Mesendoderm (in vitro differentiated cells): Measurements from ENCODE around the gene GPR108.
"Not testable (repeated sequence)": the region's sequence is repeated elsewhere in the genome, so short reads cannot be mapped to it uniquely, and the experiment has no call there.

Experiments used
- DNase-seq: peaks from one replicate; pipeline ENCODE4 v3.0.0; 2013
- H2AK5ac ChIP-seq: 2 replicates; pipeline ENCODE4 v1.6.1; 2013; ENCODE audit warnings: low read length, inconsistent platforms
- H2BK120ac ChIP-seq: 2 replicates; pipeline ENCODE4 v1.6.1; 2013; ENCODE audit warnings: low read depth, mild to moderate bottlenecking, low read length, moderate library complexity, mixed read lengths
- H2BK15ac ChIP-seq: replicated peaks from 2 replicates; pipeline ENCODE4 v1.6.1; 2013; ENCODE audit warnings: low read depth, mild to moderate bottlenecking, moderate library complexity
- H2BK5ac ChIP-seq: 2 replicates; pipeline ENCODE4 v1.6.1; 2013; ENCODE audit warnings: low read length, inconsistent platforms
- H3K18ac ChIP-seq: 2 replicates; pipeline ENCODE4 v1.6.1; 2013; ENCODE audit warnings: mild to moderate bottlenecking, low read length, mixed read lengths
- H3K23ac ChIP-seq: one replicate; pipeline ENCODE4 v1.6.1; 2013; ENCODE audit warnings: low read length
- H3K27ac ChIP-seq: 2 replicates; pipeline ENCODE4 v1.5.1; 2013; ENCODE audit warnings: low read depth, mild to moderate bottlenecking, inconsistent platforms, low read length, moderate library complexity
- H3K27me3 ChIP-seq: 2 replicates; pipeline ENCODE4 v1.6.1; 2013; ENCODE audit warnings: low read length, control low read depth, mild to moderate bottlenecking, inconsistent platforms; ENCODE audit not compliant: insufficient read depth, poor library complexity
- H3K36me3 ChIP-seq: 2 replicates; pipeline ENCODE4 v1.6.1; 2013; ENCODE audit warnings: low read length, inconsistent platforms; ENCODE audit not compliant: control insufficient read depth, insufficient read depth
- H3K4ac ChIP-seq: one replicate; pipeline ENCODE4 v1.6.1; 2013; ENCODE audit warnings: low read depth, mild to moderate bottlenecking, low read length, moderate library complexity
- H3K4me1 ChIP-seq: 2 replicates; pipeline ENCODE4 v1.6.1; 2013; ENCODE audit warnings: low read depth, low read length, inconsistent platforms; ENCODE audit not compliant: control insufficient read depth
- H3K4me2 ChIP-seq: 2 replicates; pipeline ENCODE4 v1.6.1; 2013; ENCODE audit warnings: low read length
- H3K4me3 ChIP-seq: 2 replicates; pipeline ENCODE4 v1.5.1; 2013; ENCODE audit warnings: mild to moderate bottlenecking, low read length
- H3K56ac ChIP-seq: one replicate; pipeline ENCODE4 v1.6.1; 2013; ENCODE audit warnings: low read length
- H3K79me1 ChIP-seq: 2 replicates; pipeline ENCODE4 v1.6.1; 2013; ENCODE audit warnings: low read length, inconsistent platforms
- H3K79me2 ChIP-seq: 2 replicates; pipeline ENCODE4 v1.6.1; 2013; ENCODE audit warnings: mild to moderate bottlenecking, low read length; ENCODE audit not compliant: control insufficient read depth, insufficient read depth
- H3K9ac ChIP-seq: 2 replicates; pipeline ENCODE4 v1.6.1; 2013; ENCODE audit warnings: low read length, inconsistent platforms
- H4K5ac ChIP-seq: one replicate; pipeline ENCODE4 v1.6.1; 2013; ENCODE audit warnings: low read length
- H4K8ac ChIP-seq: one replicate; pipeline ENCODE4 v1.6.1; 2013; ENCODE audit warnings: low read depth, mild to moderate bottlenecking, control low read depth, low read length, moderate library complexity
- WGBS: extraction: QIAGEN DNeasy Blood & Tissue Kit; methylation state at CpG from one replicate; pipeline ENCODE4 v1.1.7; 2013; ENCODE audit warnings: low lambda C conversion rate, missing lambda C conversion rate; ENCODE audit not compliant: insufficient coverage; ENCODE audit errors: extremely low coverage; 5-methylcytosine and 5-hydroxymethylcytosine counted together

GPR108 gene

GRCh38 chr19:6765738-6766356 is 28.5 kb upstream of the GPR108 start:
- H3K27ac ChIP-seq: peak overlapping the region; percentile 71
- H3K79me2 ChIP-seq: peaks cover 14% of the 10 kb centered on the region
- H3K4me1 ChIP-seq: no peaks in the 10 kb centered on the region
- H4K5ac ChIP-seq: no peak overlapping the region
- H3K36me3 ChIP-seq: no peaks in the 10 kb centered on the region
- H2AK5ac ChIP-seq: no peak overlapping the region
- peak; percentile 97 for DNase-seq
- no peak overlapping the region for H3K18ac ChIP-seq
- peak overlapping the region; percentile 86 for H3K4me2 ChIP-seq
- H2BK5ac ChIP-seq: peak overlapping the region; percentile 12
- H3K9ac ChIP-seq: peak overlapping the region; percentile 79
- H2BK120ac ChIP-seq: no peak overlapping the region
- H2BK15ac ChIP-seq: no peak overlapping the region
- peaks cover 9% of the 10 kb centered on the region for H3K79me1 ChIP-seq
- peak overlapping the region; percentile 93 for H3K56ac ChIP-seq
- no peak overlapping the region for H4K8ac ChIP-seq
- no peak overlapping the region for H3K23ac ChIP-seq
- H3K4ac ChIP-seq: no peak overlapping the region
- no CpG with 5 or more reads among the region's 8 CpGs for WGBS
- H3K4me3 ChIP-seq: peak overlapping the region; percentile 91
- no peaks in the 10 kb centered on the region for H3K27me3 ChIP-seq

GRCh38 chr19:6762253-6762797 is 24.9 kb upstream of the GPR108 start:
- H3K18ac ChIP-seq, H3K56ac ChIP-seq, H4K5ac ChIP-seq, H2AK5ac ChIP-seq, H3K9ac ChIP-seq, H2BK15ac ChIP-seq, H3K23ac ChIP-seq, H4K8ac ChIP-seq, H2BK120ac ChIP-seq, H2BK5ac ChIP-seq, H3K4me2 ChIP-seq, H3K36me3 ChIP-seq, H3K4me1 ChIP-seq, DNase-seq, H3K27ac ChIP-seq, H3K4me3 ChIP-seq, H3K27me3 ChIP-seq, H3K79me1 ChIP-seq, H3K4ac ChIP-seq: not testable (repeated sequence)
- no CpG with 5 or more reads among the region's 8 CpGs for WGBS
- H3K79me2 ChIP-seq: peaks cover 14% of the 10 kb centered on the region

GRCh38 chr19:6761053-6761676 is 23.8 kb upstream of the GPR108 start:
- Histone ChIP-seq H3K23ac (no peak overlapping the region), H4K8ac (no peak overlapping the region), H3K4me3 (no peak overlapping the region), H2BK120ac (no peak overlapping the region), H3K4me1 (no peaks in the 10 kb centered on the region), H3K36me3 (no peaks in the 10 kb centered on the region), H3K9ac (no peak overlapping the region), H3K79me2 (peaks cover 7% of the 10 kb centered on the region), H4K5ac (no peak overlapping the region), H3K4me2 (no peak overlapping the region), H3K4ac (no peak overlapping the region), H2AK5ac (no peak overlapping the region), H3K27ac (no peak overlapping the region), H3K27me3 (no peaks in the 10 kb centered on the region), H2BK5ac (no peak overlapping the region), H3K79me1 (peaks cover 6% of the 10 kb centered on the region), H3K56ac (no peak overlapping the region), H3K18ac (no peak overlapping the region), H2BK15ac (no peak overlapping the region)
- peak; percentile 62 for DNase-seq
- WGBS: no CpG with 5 or more reads among the region's 4 CpGs

GRCh38 chr19:6760606-6761005 is 23.2 kb upstream of the GPR108 start:
- Histone ChIP-seq H3K4me1 (no peaks in the 10 kb centered on the region), H3K23ac (no peak overlapping the region)
- no peak for DNase-seq

GRCh38 chr19:6754653-6755463 is 17.5 kb upstream of the GPR108 start:
- Histone ChIP-seq H3K4me2 (no peak overlapping the region), H2BK15ac (no peak overlapping the region), H3K4me3 (no peak overlapping the region), H3K4me1 (no peaks in the 10 kb centered on the region), H4K5ac (no peak overlapping the region), H3K9ac (no peak overlapping the region), H3K23ac (no peak overlapping the region), H3K27ac (no peak overlapping the region), H3K18ac (no peak overlapping the region), H3K56ac (no peak overlapping the region), H3K79me1 (no peaks in the 10 kb centered on the region), H2BK120ac (no peak overlapping the region), H2AK5ac (no peak overlapping the region), H3K27me3 (no peaks in the 10 kb centered on the region), H3K79me2 (no peaks in the 10 kb centered on the region), H4K8ac (no peak overlapping the region), H3K36me3 (peaks cover 5% of the 10 kb centered on the region), H3K4ac (no peak overlapping the region), H2BK5ac (no peak overlapping the region)
- no peak for DNase-seq
- no CpG with 5 or more reads among the region's 23 CpGs for WGBS

More at GRCh38 chr19:6760606-6761005, 23.2 kb upstream of the GPR108 start:
- Histone ChIP-seq H3K9ac (no peak overlapping the region), H3K56ac (no peak overlapping the region), H2BK120ac (no peak overlapping the region), H2AK5ac (no peak overlapping the region), H3K4ac (no peak overlapping the region), H2BK5ac (no peak overlapping the region), H3K79me2 (peaks cover 7% of the 10 kb centered on the region), H4K8ac (no peak overlapping the region), H3K4me3 (no peak overlapping the region), H3K27ac (no peak overlapping the region), H4K5ac (no peak overlapping the region), H3K18ac (no peak overlapping the region), H3K4me2 (no peak overlapping the region), H3K27me3 (no peaks in the 10 kb centered on the region), H3K79me1 (peaks cover 6% of the 10 kb centered on the region), H3K36me3 (no peaks in the 10 kb centered on the region), H2BK15ac (no peak overlapping the region)
- no CpG with 5 or more reads among the region's 17 CpGs for WGBS
